Measurements from ENCODE around the gene DIRAS1. TPM values are rescaled to one million over a fixed set of nuclear protein-coding genes. Genes with fewer than 3 reads are reported as not detected.

The DIRAS1 gene
- total and polyA plus RNA-seq, 3 donors from 2014 or later: 8.1 to 33.1 (median 22.5) TPM

DNA sequence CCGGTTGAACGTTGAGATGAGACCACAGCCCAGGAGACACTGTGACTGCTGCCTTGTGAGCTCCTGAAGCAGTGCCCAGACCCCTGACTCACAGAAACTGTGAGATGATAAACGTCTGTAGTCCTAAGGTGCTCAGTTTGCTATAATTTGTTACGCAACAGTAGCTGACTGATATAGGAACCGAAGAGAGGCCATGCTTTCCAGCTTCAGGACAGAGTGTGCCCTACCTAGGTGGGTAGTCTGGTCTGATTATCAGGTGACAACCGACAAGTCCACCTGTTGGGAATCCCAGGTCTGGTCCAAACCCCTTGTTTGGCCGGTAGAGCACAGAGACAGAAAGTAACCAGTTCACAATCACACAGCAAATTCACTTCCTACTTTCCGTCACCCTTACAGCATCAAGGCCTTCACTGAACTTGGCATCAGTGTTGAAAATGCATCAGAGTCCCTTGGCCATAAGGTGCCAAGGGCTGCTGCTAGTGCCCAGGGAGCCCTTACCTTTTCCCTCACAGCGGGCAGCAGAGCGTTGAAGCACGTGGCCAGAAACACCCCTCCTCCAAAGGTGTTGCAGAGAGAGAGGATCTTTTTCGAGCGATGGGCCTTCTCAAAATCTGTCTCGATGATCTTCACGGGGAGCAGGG lies 15.5 kb upstream of the DIRAS1 start:
- Histone ChIP-seq H3K27ac (no peak overlapping the region), H3K4me3 (no peak overlapping the region), H3K27me3 (no peaks in the 10 kb centered on the region), H3K36me3 (ENCODE audit: low read depth, missing control alignments) (no peaks in the 10 kb centered on the region), H3K9me3 (no peaks in the 10 kb centered on the region), H3K4me1 (peaks cover 7% of the 10 kb centered on the region)
- TF ChIP-seq, protein P1, sequence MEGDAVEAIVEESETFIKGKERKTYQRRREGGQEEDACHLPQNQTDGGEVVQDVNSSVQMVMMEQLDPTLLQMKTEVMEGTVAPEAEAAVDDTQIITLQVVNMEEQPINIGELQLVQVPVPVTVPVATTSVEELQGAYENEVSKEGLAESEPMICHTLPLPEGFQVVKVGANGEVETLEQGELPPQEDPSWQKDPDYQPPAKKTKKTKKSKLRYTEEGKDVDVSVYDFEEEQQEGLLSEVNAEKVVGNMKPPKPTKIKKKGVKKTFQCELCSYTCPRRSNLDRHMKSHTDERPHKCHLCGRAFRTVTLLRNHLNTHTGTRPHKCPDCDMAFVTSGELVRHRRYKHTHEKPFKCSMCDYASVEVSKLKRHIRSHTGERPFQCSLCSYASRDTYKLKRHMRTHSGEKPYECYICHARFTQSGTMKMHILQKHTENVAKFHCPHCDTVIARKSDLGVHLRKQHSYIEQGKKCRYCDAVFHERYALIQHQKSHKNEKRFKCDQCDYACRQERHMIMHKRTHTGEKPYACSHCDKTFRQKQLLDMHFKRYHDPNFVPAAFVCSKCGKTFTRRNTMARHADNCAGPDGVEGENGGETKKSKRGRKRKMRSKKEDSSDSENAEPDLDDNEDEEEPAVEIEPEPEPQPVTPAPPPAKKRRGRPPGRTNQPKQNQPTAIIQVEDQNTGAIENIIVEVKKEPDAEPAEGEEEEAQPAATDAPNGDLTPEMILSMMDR (IDR thresholded peaks at IDR 0.05): no peak
- TF ChIP-seq POLR2A (IDR thresholded peaks at IDR 0.05): no peak
- intact Hi-C loops (cut with DNase I; ENCODE audit: low total_unique reads): no loop called here
- 95 to 98% methylated on average over 15 of the region's 15 CpGs for WGBS, 2 donors
- DNase-seq: no peak

DNA sequence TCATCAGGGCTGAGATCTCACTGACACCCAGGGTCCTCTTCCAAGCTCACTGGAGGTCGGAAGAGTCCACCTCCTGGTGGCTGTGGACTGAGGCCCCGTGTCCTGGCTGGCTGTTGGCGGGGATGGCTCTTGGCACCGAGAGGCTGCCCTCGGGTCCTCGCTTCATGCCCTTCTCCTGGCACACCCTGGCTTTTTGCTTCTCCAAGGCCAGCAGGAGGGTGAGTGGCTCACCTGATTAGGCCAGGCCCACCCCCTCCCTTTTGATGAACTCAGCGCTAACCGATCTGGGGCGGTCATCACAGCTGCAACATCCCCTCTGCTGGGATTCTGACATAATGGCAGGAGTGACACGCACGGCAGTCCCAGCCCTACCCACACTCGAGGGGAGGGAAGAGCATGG lies 14.2 kb upstream of the DIRAS1 start:
- no peak overlapping the region for H3K4me3 ChIP-seq
- DNase-seq: no peak
- H3K9me3 ChIP-seq: no peaks in the 10 kb centered on the region
- no peak overlapping the region for H3K27ac ChIP-seq
- no peaks in the 10 kb centered on the region for H3K27me3 ChIP-seq
- TF ChIP-seq POLR2A (IDR thresholded peaks at IDR 0.05): no peak
- TF ChIP-seq, protein P1 (IDR thresholded peaks at IDR 0.05): no peak
- 88 to 93% methylated on average over 5 to 12 of the region's 12 CpGs for WGBS, 2 donors
- H3K4me1 ChIP-seq: peaks cover 7% of the 10 kb centered on the region
- intact Hi-C loops (cut with DNase I; ENCODE audit: low total_unique reads): no loop called here
- no peaks in the 10 kb centered on the region for H3K36me3 ChIP-seq (ENCODE audit: low read depth, missing control alignments)

DNA sequence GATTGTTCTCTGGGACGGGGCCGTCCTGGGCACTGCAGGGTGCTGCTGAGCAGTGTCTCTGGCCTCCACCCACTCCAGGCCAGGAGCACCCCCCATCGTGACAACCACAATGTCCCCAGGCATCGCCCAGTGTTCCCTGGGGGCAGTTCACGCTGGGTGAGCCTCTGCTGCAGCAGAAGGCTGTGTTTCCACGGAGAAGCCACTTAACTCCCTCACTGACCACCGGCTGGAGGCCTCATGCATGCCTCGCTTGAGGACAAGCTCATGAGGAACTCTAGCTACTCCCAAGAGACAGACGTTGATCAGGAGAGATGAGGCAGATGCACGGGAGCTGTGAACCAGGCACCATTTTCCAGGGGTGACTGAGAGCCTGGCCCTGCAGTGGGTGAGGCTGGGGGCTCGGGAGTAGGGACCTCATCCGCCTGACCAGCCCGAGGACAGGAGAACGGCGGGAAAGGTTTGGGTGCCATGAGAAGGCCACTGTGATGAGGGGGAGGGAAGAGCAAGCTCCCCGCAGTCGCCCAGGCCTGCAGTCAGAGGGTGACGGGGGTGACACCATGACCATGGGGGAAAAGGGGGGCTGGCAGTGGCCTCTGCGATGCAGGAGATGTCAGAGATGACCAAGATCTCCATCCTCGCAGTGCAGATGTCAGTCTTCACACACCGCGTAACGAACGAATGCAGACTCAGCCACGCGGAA lies 13.6 kb upstream of the DIRAS1 start:
- Histone ChIP-seq H3K36me3 (ENCODE audit: low read depth, missing control alignments) (no peaks in the 10 kb centered on the region), H3K9me3 (no peaks in the 10 kb centered on the region), H3K27ac (no peak overlapping the region), H3K27me3 (no peaks in the 10 kb centered on the region), H3K4me1 (peaks cover 7% of the 10 kb centered on the region), H3K4me3 (no peak overlapping the region)
- TF ChIP-seq, protein P1 (IDR thresholded peaks at IDR 0.05): no peak
- no peak for TF ChIP-seq POLR2A (IDR thresholded peaks at IDR 0.05)
- WGBS, 2 donors: 90 to 91% methylated on average over 18 to 26 of the region's 26 CpGs
- intact Hi-C loops (cut with DNase I; ENCODE audit: low total_unique reads): no loop called here
- no peak for DNase-seq

DNA sequence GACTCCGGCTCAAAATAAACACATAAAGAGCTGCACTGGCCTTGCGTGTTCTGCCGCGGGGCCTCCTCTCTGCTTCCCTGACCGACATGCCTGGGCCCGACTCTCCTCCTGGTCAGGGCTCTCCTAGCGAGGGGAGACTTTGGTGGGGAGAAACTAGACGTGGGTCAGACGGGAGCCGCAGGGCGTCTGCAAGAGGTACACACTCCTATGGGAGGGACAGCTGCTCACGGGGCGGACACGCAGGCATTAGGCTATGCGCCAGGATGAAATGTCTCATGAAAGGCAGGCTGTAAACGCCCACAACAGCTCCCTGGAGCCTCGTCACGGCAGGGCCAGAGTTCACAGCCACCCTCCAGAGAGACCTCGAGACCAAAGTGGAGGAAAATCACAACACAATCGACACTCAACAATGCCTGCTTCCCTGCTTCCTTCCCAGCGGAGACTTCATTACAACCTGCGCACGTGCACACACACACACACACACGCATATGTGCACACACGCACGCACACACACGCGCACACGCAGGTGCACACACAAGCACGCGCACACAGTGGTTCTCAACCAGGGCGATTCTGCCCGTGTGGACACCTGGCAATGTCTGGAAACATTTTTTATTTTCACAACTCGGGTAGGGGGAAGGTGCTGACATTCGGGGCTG lies 12.9 kb upstream of the DIRAS1 start:
- TF ChIP-seq, protein P1 (IDR thresholded peaks at IDR 0.05): no peak
- TF ChIP-seq POLR2A (IDR thresholded peaks at IDR 0.05): no peak
- DNase-seq: no peak
- Histone ChIP-seq H3K4me1 (peaks cover 3% of the 10 kb centered on the region), H3K36me3 (ENCODE audit: low read depth, missing control alignments) (no peaks in the 10 kb centered on the region), H3K4me3 (no peak overlapping the region), H3K9me3 (no peaks in the 10 kb centered on the region), H3K27ac (no peak overlapping the region), H3K27me3 (no peaks in the 10 kb centered on the region)
- intact Hi-C loops (cut with DNase I; ENCODE audit: low total_unique reads): no loop called here
- WGBS, 2 donors: 85 to 94% methylated on average over 20 to 35 of the region's 35 CpGs

Measured in testis (tissue), 3 donors.